ENCODE measurements around the gene OR6C68. TPM values are rescaled to one million over a fixed set of nuclear protein-coding genes. Genes with fewer than 3 reads are reported as not detected.
"Not testable (repeated sequence)": the region's sequence is repeated elsewhere in the genome, so short reads cannot be mapped to it uniquely, and the experiment has no call there.

Gene OR6C68
- polyA plus RNA-seq, 1 experiment: not detected

DNA sequence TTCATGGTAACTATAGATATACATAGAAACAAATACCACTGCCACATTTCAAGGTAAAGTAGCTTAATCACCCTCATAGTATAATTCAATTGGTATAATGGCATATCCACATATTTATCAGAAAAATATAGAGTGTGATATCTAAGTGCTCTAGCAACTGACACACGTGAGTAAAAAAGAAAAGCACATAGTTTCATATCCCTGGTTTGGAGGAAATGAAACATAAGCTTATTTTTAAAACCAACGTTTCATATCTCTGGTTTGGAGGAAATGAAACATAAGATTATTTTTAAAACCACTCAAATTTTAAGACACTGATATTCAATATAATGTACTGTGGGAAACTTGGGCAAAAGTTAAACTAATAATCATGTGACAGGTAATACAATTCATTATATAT lies 24.3 kb upstream of the OR6C68 start:
- TF ChIP-seq, protein P1, sequence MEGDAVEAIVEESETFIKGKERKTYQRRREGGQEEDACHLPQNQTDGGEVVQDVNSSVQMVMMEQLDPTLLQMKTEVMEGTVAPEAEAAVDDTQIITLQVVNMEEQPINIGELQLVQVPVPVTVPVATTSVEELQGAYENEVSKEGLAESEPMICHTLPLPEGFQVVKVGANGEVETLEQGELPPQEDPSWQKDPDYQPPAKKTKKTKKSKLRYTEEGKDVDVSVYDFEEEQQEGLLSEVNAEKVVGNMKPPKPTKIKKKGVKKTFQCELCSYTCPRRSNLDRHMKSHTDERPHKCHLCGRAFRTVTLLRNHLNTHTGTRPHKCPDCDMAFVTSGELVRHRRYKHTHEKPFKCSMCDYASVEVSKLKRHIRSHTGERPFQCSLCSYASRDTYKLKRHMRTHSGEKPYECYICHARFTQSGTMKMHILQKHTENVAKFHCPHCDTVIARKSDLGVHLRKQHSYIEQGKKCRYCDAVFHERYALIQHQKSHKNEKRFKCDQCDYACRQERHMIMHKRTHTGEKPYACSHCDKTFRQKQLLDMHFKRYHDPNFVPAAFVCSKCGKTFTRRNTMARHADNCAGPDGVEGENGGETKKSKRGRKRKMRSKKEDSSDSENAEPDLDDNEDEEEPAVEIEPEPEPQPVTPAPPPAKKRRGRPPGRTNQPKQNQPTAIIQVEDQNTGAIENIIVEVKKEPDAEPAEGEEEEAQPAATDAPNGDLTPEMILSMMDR (IDR thresholded peaks at IDR 0.05; ENCODE audit: low read depth, low read length): no peak
- Histone ChIP-seq H3K27me3 (ENCODE audit: control insufficient read depth, insufficient read depth, low read length) (no peaks in the 10 kb centered on the region), H3K27ac (ENCODE audit: low read depth, low read length) (no peak overlapping the region), H3K4me3 (ENCODE audit: low read depth, low read length) (no peak overlapping the region), H3K9me3 (ENCODE audit: control insufficient read depth, insufficient read depth, low read length) (no peaks in the 10 kb centered on the region)
- ChIA-PET CTCF (no interaction called here), POLR2A (no interaction called here)
- DNase-seq (ENCODE audit: low read depth, low spot score): no peak

DNA sequence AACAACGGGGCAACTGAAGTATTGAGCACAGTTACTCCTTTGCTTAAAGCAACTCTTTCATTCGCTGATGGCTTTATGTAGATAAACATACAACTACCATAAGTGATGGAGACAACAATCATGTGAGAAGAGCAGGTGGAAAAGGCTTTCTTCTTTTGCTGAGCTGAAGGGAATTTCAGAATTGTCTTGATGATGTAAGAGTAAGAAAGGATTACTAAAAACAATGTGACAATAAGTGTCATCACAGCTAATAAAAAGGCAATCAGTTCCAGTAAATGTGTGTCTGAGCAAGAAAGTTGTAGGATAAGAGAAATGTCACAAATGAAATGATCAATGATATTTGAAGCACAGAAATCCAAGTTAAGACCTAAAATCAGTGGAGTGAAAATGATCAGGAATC lies 22.9 kb upstream of the OR6C68 start:
- ChIA-PET CTCF (no interaction called here), POLR2A (no interaction called here)
- Histone ChIP-seq H3K27ac (ENCODE audit: low read depth, low read length) (no peak overlapping the region), H3K4me3 (ENCODE audit: low read depth, low read length) (no peak overlapping the region), H3K27me3 (ENCODE audit: control insufficient read depth, insufficient read depth, low read length) (no peaks in the 10 kb centered on the region), H3K9me3 (ENCODE audit: control insufficient read depth, insufficient read depth, low read length) (no peaks in the 10 kb centered on the region)
- DNase-seq (ENCODE audit: low read depth, low spot score): no peak
- TF ChIP-seq, protein P1 (IDR thresholded peaks at IDR 0.05; ENCODE audit: low read depth, low read length): no peak

DNA sequence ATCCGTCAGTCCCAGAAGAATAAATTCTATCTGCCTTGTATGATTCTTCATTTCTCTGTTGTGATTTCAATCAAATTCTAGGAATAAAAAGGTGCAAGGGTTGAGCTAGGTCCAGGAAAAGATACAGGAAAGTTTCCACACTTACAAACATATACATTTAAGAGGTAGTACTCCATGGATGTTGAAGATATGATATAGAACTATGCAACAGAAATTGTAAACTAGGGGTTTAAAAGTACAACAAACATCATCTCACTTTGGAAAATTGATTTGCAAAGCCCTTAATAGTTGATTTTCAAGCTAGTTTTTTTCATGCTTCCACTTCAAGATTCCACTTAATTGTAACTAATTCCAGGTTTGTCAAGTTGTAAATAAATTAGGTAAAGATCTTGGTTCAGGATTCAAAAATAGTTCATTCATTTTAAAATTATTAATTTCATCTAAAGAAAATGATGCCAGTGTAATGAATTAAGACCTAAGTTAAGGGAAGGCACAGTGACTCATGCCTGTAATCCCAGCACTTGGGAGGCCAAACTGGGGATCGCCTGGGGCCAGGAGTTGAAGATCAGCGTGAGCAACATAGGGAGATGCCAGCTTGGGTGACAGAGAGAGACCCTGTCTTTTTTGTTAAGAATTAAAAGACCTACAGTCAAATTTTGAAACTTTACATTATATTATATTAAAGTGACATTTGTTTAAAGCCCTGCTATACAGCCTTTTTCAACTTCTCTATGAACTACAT lies 21.9 kb upstream of the OR6C68 start, which contains the start of gene OR6C70:
OR6C70 (minus strand) TSS at position 51 of the 742 bp plus-strand sequence; CDS start at position 51, 0 bp downstream.
- no peak for DNase-seq (ENCODE audit: low read depth, low spot score)
- ChIA-PET POLR2A (no interaction called here), CTCF (no interaction called here)
- no peaks in the 10 kb centered on the region for H3K9me3 ChIP-seq (ENCODE audit: control insufficient read depth, insufficient read depth, low read length)
- no peaks in the 10 kb centered on the region for H3K27me3 ChIP-seq (ENCODE audit: control insufficient read depth, insufficient read depth, low read length)
- no peak within 1 kb of the TSS for H3K4me3 ChIP-seq (ENCODE audit: low read depth, low read length)
- TF ChIP-seq, protein P1 (IDR thresholded peaks at IDR 0.05; ENCODE audit: low read depth, low read length): no peak
- H3K27ac ChIP-seq (ENCODE audit: low read depth, low read length): no peak within 1 kb of the TSS

DNA sequence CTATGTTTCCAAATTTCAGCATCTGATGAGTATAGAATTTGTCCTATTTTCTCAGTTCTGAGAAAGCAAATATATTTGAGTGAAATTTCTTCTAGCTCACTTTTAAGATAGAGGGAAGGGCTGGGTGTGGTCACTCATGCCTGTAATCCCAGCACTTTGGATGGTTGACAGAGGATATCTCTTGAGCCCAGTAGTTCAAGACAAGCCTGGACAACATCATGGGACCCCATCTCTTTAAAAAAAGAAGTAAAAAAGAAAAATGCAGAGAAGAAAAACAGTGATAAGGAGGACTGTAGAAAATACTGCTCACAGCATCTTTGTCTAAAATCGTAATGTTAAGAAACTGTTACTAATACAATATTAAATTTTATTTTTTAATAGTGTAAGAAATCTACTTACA lies 19.9 kb upstream of the OR6C68 start:
- CTCF ChIA-PET: no interaction called here
- Histone ChIP-seq H3K27ac (ENCODE audit: low read depth, low read length) (no peak overlapping the region), H3K4me3 (ENCODE audit: low read depth, low read length) (no peak overlapping the region), H3K9me3 (ENCODE audit: control insufficient read depth, insufficient read depth, low read length) (no peaks in the 10 kb centered on the region), H3K27me3 (ENCODE audit: control insufficient read depth, insufficient read depth, low read length) (no peaks in the 10 kb centered on the region)
- DNase-seq (ENCODE audit: low read depth, low spot score): no peak
- TF ChIP-seq, protein P1 (IDR thresholded peaks at IDR 0.05; ENCODE audit: low read depth, low read length): no peak
- POLR2A ChIA-PET: no interaction called here

DNA sequence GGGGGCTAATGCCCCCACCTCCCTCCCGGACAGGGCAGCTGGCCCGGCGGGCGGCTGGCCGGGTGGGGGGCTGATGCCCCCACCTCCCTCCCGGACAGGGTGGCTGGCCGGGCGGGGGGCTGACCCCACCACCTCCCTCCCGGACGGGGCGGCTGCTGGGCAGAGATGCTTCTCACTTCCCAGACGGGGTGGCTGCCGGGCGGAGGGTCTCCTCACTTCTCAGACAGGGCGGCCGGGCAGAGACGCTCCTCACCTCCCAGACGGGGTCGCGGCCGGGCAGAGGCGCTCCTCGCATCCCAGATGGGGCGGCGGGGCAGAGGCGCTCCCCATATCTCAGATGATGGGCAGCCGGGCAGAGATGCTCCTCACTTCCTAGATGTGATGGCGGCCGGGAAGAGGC lies 13.0 kb upstream of the OR6C68 start:
- DNase-seq (ENCODE audit: low read depth, low spot score); H3K27me3 ChIP-seq (ENCODE audit: control insufficient read depth, insufficient read depth, low read length); POLR2A ChIA-PET; H3K4me3 ChIP-seq (ENCODE audit: low read depth, low read length); CTCF ChIA-PET; H3K9me3 ChIP-seq (ENCODE audit: control insufficient read depth, insufficient read depth, low read length); H3K27ac ChIP-seq (ENCODE audit: low read depth, low read length): not testable (repeated sequence)

DNA sequence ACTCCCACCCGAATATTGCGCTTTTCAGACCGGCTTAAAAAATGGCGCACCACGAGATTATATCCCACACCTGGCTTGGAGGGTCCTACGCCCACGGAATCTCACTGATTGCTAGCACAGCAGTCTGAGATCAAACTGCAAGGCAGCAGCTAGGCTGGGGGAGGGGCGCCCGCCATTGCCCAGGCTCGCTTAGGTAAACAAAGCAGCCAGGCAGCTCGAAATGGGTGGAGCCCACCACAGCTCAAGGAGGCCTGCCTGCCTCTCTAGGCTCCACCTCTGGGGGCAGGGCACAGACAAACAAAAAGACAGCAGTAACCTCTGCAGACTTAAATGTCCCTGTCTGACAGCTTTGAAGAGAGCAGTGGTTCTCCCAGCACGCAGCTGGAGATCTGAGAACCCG lies 7.9 kb upstream of the OR6C68 start:
- POLR2A ChIA-PET; H3K27me3 ChIP-seq (ENCODE audit: control insufficient read depth, insufficient read depth, low read length); H3K4me3 ChIP-seq (ENCODE audit: low read depth, low read length); H3K27ac ChIP-seq (ENCODE audit: low read depth, low read length); H3K9me3 ChIP-seq (ENCODE audit: control insufficient read depth, insufficient read depth, low read length); CTCF ChIA-PET; DNase-seq (ENCODE audit: low read depth, low spot score): not testable (repeated sequence)

Data from AG04450 (cell line).